Panc1 (cell line): ENCODE measurements around the gene SLC35F5. TPM values are rescaled to one million over a fixed set of nuclear protein-coding genes. Genes with fewer than 3 reads are reported as not detected.

Experiments used
- ATAC-seq: fragments of 200-7000 bp; cut with Tn5 transposase; 2 replicates; pipeline ENCODE4 v1.9.1; 2020; ENCODE audit warnings: mild to moderate bottlenecking, moderate library complexity
- BruUV-seq: library from RNA; stranded (reverse); fragments of 400-500 nt; replicated peaks from 2 replicates; lab custom pipeline; 2021; lab: Mats Ljungman, UMichigan
- CTCF ChIA-PET: fragments of 300-600 bp; sonication (Branson Sonifier 250); formaldehyde crosslinking; loops from one replicate; lab custom pipeline; 2022; ENCODE audit warnings: antibody characterized with exemption; lab: Charles Lee
- POLR2A ChIA-PET: fragments of 300-600 bp; sonication (Branson Sonifier 250); formaldehyde crosslinking; loops from one replicate; lab custom pipeline; 2022; ENCODE audit warnings: antibody characterized with exemption; lab: Charles Lee
- DNase-seq: peaks from one replicate; pipeline ENCODE4 v3.0.0-alpha.2; 2010; ENCODE audit warnings: low read depth, low spot score
- H3K27ac ChIP-seq: 2 replicates; pipeline ENCODE4 v1.5.1; 2011; ENCODE audit warnings: mild to moderate bottlenecking, low read length, inconsistent platforms
- H3K27me3 ChIP-seq: fragments of 200-500 bp; sonication (Bioruptor generic); 2 replicates; pipeline ENCODE4 v1.6.0; 2014; ENCODE audit warnings: low read length, inconsistent platforms; ENCODE audit not compliant: control insufficient read depth, insufficient read depth
- H3K36me3 ChIP-seq: fragments of 200-500 bp; sonication (Bioruptor generic); 2 replicates; pipeline ENCODE4 v1.5.1; 2014; ENCODE audit warnings: inconsistent platforms, mild to moderate bottlenecking, low read length, moderate library complexity; ENCODE audit not compliant: control insufficient read depth, insufficient read depth
- H3K4me1 ChIP-seq: 2 replicates; pipeline ENCODE4 v1.5.1; 2011; ENCODE audit warnings: inconsistent platforms, mild to moderate bottlenecking, low read length, moderate library complexity; ENCODE audit not compliant: control insufficient read depth, insufficient read depth
- H3K4me3 ChIP-seq, 2 experiments: 2 replicates each; pipeline ENCODE4 v1.5.1; 2011 to 2012; ENCODE audit warnings: low read depth in 2 of 2, low read length in 2 of 2, mild to moderate bottlenecking in 2 of 2, inconsistent platforms in 1 of 2, moderate library complexity in 1 of 2
- H3K9me3 ChIP-seq: fragments of 200-500 bp; sonication (Bioruptor generic); 2 replicates; pipeline ENCODE4 v1.5.1; 2014; ENCODE audit warnings: low read depth, mild to moderate bottlenecking, inconsistent platforms, low read length, moderate library complexity; ENCODE audit not compliant: control insufficient read depth, insufficient read depth
- POLR2AphosphoS5 ChIP-seq: IDR thresholded peaks from 2 replicates; pipeline ENCODE4 v1.6.1; 2012; ENCODE audit warnings: mild to moderate bottlenecking, low read depth, low read length, moderate library complexity
- SIN3A ChIP-seq: IDR thresholded peaks from 2 replicates; pipeline ENCODE4 v1.6.1; 2012; ENCODE audit warnings: low read depth, mild to moderate bottlenecking, low read length, moderate library complexity, borderline replicate concordance; ENCODE audit not compliant: insufficient read depth
- TCF7L2 ChIP-seq: IDR thresholded peaks from 2 replicates; pipeline ENCODE4 v1.6.1; 2011; ENCODE audit warnings: mild to moderate bottlenecking, low read depth, low read length, inconsistent platforms
- in situ Hi-C: cut with HindIII; loops from 2 replicates; pipeline ENCODE4 v1.10.0; 2016; ENCODE audit warnings: low sequenced_read_pairs, low pct_unique_long_range_greater_than_20kb
- intact Hi-C: fragments of 100-400 bp; cut with micrococcal nuclease; formaldehyde crosslinking; loops from one replicate; pipeline ENCODE4 v1.10.0; 2022; ENCODE audit not compliant: unreplicated experiment
- total RNA-seq: library from RNA; stranded (reverse); gene quantifications from one replicate; pipeline ENCODE4 v1.2.1, GENCODE V29; 2021; ENCODE audit not compliant: unreplicated experiment
- TF ChIP-seq, protein P1 (sequence below), 2 experiments: IDR thresholded peaks; 2 replicates each; pipeline ENCODE4 v1.6.1; 2011 to 2012; ENCODE audit warnings: low read depth in 2 of 2, control low read depth in 1 of 2, low read length in 1 of 2, mild to moderate bottlenecking in 1 of 2, moderate library complexity in 1 of 2; ENCODE audit not compliant: insufficient read depth in 1 of 2
- TF ChIP-seq, protein P2 (sequence below): fragments of 450-650 bp; IDR thresholded peaks from 2 replicates; pipeline ENCODE4 v1.5.1; 2017; ENCODE audit warnings: mild to moderate bottlenecking

Gene SLC35F5
- total RNA-seq, 1 experiment from 2014 or later, result 89.8 TPM

- CTCF ChIA-PET, result no interaction called here
- POLR2A ChIA-PET, result no interaction called here
- no peak overlapping the region for H3K27ac ChIP-seq
- no peak overlapping the region for H3K4me3 ChIP-seq
- DNase-seq, result no peak
- no peaks in the 10 kb centered on the region for H3K36me3 ChIP-seq
- intact Hi-C loops, result no loop called here
- ATAC-seq, result no peak
- in situ Hi-C loops, result no loop called here
- TF ChIP-seq, protein P1, sequence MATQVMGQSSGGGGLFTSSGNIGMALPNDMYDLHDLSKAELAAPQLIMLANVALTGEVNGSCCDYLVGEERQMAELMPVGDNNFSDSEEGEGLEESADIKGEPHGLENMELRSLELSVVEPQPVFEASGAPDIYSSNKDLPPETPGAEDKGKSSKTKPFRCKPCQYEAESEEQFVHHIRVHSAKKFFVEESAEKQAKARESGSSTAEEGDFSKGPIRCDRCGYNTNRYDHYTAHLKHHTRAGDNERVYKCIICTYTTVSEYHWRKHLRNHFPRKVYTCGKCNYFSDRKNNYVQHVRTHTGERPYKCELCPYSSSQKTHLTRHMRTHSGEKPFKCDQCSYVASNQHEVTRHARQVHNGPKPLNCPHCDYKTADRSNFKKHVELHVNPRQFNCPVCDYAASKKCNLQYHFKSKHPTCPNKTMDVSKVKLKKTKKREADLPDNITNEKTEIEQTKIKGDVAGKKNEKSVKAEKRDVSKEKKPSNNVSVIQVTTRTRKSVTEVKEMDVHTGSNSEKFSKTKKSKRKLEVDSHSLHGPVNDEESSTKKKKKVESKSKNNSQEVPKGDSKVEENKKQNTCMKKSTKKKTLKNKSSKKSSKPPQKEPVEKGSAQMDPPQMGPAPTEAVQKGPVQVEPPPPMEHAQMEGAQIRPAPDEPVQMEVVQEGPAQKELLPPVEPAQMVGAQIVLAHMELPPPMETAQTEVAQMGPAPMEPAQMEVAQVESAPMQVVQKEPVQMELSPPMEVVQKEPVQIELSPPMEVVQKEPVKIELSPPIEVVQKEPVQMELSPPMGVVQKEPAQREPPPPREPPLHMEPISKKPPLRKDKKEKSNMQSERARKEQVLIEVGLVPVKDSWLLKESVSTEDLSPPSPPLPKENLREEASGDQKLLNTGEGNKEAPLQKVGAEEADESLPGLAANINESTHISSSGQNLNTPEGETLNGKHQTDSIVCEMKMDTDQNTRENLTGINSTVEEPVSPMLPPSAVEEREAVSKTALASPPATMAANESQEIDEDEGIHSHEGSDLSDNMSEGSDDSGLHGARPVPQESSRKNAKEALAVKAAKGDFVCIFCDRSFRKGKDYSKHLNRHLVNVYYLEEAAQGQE (IDR thresholded peaks at IDR 0.05; ENCODE audit: insufficient read depth in 1 of 2, low read depth in 2 of 2, low read length in 1 of 2), result no peak
- TF ChIP-seq, protein P2, sequence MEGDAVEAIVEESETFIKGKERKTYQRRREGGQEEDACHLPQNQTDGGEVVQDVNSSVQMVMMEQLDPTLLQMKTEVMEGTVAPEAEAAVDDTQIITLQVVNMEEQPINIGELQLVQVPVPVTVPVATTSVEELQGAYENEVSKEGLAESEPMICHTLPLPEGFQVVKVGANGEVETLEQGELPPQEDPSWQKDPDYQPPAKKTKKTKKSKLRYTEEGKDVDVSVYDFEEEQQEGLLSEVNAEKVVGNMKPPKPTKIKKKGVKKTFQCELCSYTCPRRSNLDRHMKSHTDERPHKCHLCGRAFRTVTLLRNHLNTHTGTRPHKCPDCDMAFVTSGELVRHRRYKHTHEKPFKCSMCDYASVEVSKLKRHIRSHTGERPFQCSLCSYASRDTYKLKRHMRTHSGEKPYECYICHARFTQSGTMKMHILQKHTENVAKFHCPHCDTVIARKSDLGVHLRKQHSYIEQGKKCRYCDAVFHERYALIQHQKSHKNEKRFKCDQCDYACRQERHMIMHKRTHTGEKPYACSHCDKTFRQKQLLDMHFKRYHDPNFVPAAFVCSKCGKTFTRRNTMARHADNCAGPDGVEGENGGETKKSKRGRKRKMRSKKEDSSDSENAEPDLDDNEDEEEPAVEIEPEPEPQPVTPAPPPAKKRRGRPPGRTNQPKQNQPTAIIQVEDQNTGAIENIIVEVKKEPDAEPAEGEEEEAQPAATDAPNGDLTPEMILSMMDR, result no peak
- TF ChIP-seq POLR2AphosphoS5 (no peak), TCF7L2 (no peak), SIN3A (no peak)
- 0 out of 2 replicates have a peak, but pooled peaks cover 8% of the 10 kb centered on the region for H3K4me1 ChIP-seq
- no peaks in the 10 kb centered on the region for H3K9me3 ChIP-seq
- no peaks in the 10 kb centered on the region; the same call in 1 of the 2 replicates for H3K27me3 ChIP-seq
- BruUV-seq, result no TSS peak
These were observed 40.8 kb upstream of the SLC35F5 start for GRCh38 chr2:113797237-113797636.

DNA sequence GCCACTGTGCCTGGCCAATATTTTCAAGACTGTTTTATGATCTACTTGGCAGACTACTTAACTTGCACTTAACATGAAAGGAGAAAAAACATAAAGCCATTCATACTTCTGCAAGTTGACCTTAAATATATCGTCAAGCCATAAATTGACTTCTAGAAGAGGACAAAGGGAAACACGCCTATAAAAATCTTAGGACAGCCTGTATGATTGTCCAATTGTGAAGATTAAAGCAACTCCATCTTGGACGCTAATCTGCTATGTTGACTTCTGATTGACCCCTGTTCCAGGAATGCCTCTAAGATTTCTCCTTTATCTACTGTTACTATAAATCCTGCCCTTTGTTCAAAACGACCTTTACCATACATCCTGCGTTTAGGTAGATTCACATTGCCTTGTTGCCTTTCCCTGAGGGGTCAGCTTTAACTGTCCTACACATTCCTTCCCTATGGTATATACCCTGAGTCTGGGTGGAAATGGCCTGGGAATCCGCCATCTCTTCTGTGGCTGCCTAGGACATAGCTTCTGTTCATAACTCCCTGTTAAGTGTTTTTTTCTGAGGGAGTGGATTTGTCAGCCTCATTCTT is 40.2 kb upstream of the SLC35F5 start:
- 0 out of 2 replicates have a peak, but pooled peaks cover 8% of the 10 kb centered on the region for H3K4me1 ChIP-seq
- no peaks in the 10 kb centered on the region for H3K9me3 ChIP-seq
- H3K4me3 ChIP-seq, result no peak overlapping the region
- H3K27ac ChIP-seq, result no peak overlapping the region
- DNase-seq (no peak), ATAC-seq (no peak)
- POLR2A ChIA-PET, result no interaction called here
- TF ChIP-seq, protein P1 (IDR thresholded peaks at IDR 0.05; ENCODE audit: insufficient read depth in 1 of 2, low read depth in 2 of 2, low read length in 1 of 2), result no peak
- TF ChIP-seq TCF7L2 (no peak), SIN3A (no peak), POLR2AphosphoS5 (no peak)
- TF ChIP-seq, protein P2, result no peak
- BruUV-seq, result no TSS peak
- intact Hi-C loops (no loop called here), in situ Hi-C loops (no loop called here)
- no peaks in the 10 kb centered on the region for H3K36me3 ChIP-seq
- CTCF ChIA-PET, result no interaction called here
- H3K27me3 ChIP-seq, result no peaks in the 10 kb centered on the region
